MCF 10A (cell line): ENCODE data around the gene FERMT3. TPM values are rescaled to one million over a fixed set of nuclear protein-coding genes. Genes with fewer than 3 reads are reported as not detected.
A peak's percentile ranks its signal among the peaks of the same experiment; 100 is the strongest.

Experiments used
- BruUV-seq: library from RNA; stranded (reverse); fragments of 400-500 nt; replicated peaks from 2 replicates; lab custom pipeline; 2021; lab: Mats Ljungman, UMichigan
- CTCF ChIA-PET: fragments of 300-600 bp; sonication (Branson Sonifier 250); formaldehyde crosslinking; extraction: SDS; loops from one replicate; lab custom pipeline; 2021; ENCODE audit warnings: antibody characterized with exemption, inconsistent platforms; lab: Yijun Ruan, JAX
- POLR2A ChIA-PET: fragments of 300-600, 350-650 bp; sonication (Branson Sonifier 250); formaldehyde crosslinking; extraction: SDS; loops from one replicate; lab custom pipeline; 2020; ENCODE audit warnings: antibody characterized with exemption, inconsistent platforms; lab: Yijun Ruan, JAX
- DNase-seq: peaks from one replicate; pipeline ENCODE4 v3.0.0-alpha.2; 2018; ENCODE audit not compliant: unreplicated experiment
- H3K27ac Mint-ChIP-seq: one replicate; pipeline ENCODE4 v1.8.0; 2022; ENCODE audit warnings: mild to moderate bottlenecking, low read depth, mixed read lengths; ENCODE audit not compliant: unreplicated experiment
- H3K27me3 Mint-ChIP-seq: one replicate; pipeline ENCODE4 v1.8.0; 2022; ENCODE audit warnings: mixed read lengths; ENCODE audit not compliant: insufficient read depth, unreplicated experiment
- H3K36me3 Mint-ChIP-seq: one replicate; pipeline ENCODE4 v1.8.0; 2022; ENCODE audit warnings: mild to moderate bottlenecking, moderate library complexity, mixed read lengths; ENCODE audit not compliant: insufficient read depth, unreplicated experiment
- H3K4me1 Mint-ChIP-seq: one replicate; pipeline ENCODE4 v1.8.0; 2022; ENCODE audit warnings: mixed read lengths; ENCODE audit not compliant: insufficient read depth, unreplicated experiment
- H3K4me3 Mint-ChIP-seq: one replicate; pipeline ENCODE4 v1.8.0; 2022; ENCODE audit warnings: mild to moderate bottlenecking, moderate library complexity, mixed read lengths; ENCODE audit not compliant: unreplicated experiment
- H3K9me3 Mint-ChIP-seq: one replicate; pipeline ENCODE4 v1.8.0; 2022; ENCODE audit warnings: mixed read lengths; ENCODE audit not compliant: unreplicated experiment
- CTCF ChIP-seq: fragments of 200-600 bp; IDR thresholded peaks from one replicate; pipeline ENCODE4 v1.8.0; 2022; ENCODE audit warnings: antibody characterized with exemption, mild to moderate bottlenecking; ENCODE audit not compliant: unreplicated experiment
- intact Hi-C: fragments of 100-400 bp; cut with micrococcal nuclease; formaldehyde crosslinking; loops from 2 replicates; pipeline ENCODE4 v1.14.1; 2022
- total RNA-seq: library from RNA; stranded (reverse); gene quantifications from 2 replicates; pipeline ENCODE4 v1.2.3, GENCODE V29; 2022

Gene FERMT3
- total RNA-seq, 1 experiment from 2014 or later: 0.44 TPM

- Mint-ChIP-seq H3K4me1 (peaks cover 15% of the 10 kb centered on the region), H3K4me3 (no peak overlapping the region), H3K9me3 (no peaks in the 10 kb centered on the region), H3K27me3 (no peaks in the 10 kb centered on the region), H3K27ac (no peak overlapping the region), H3K36me3 (peaks cover 41% of the 10 kb centered on the region)
- POLR2A ChIA-PET: interaction anchor here (0.7 to 10.8 kb wide), 3 partner anchors 9 to 32 kb away, joined by 3 to 122 read pairs (median 73); partner anchors contain the start of genes DNAJC4, NUDT22, PPP1R14B and TRPT1
- intact Hi-C loops: no loop called here
- CTCF ChIA-PET: interaction anchor here (1.4 to 1.8 kb wide), 2 partner anchors 13 to 33 kb away, joined by 5 to 6 read pairs; partner anchors contain the start of gene PLCB3
- no TSS peak for BruUV-seq
- DNase-seq: no peak
- no peak for TF ChIP-seq CTCF
These were observed 31.6 kb downstream of the FERMT3 start for GRCh38 chr11:64238076-64238475.

GRCh38 chr11:64238999-64239398 lies 32.5 kb downstream of the FERMT3 start:
- H3K27ac Mint-ChIP-seq: no peak overlapping the region
- H3K4me3 Mint-ChIP-seq: no peak overlapping the region
- no TSS peak for BruUV-seq

GRCh38 chr11:64239662-64240434 lies 33.3 kb downstream of the FERMT3 start:
- Mint-ChIP-seq H3K4me1 (peaks cover 23% of the 10 kb centered on the region), H3K27me3 (no peaks in the 10 kb centered on the region), H3K9me3 (no peaks in the 10 kb centered on the region), H3K27ac (peak overlapping the region; percentile 98), H3K4me3 (peak overlapping the region; percentile 93), H3K36me3 (peaks cover 51% of the 10 kb centered on the region)
- intact Hi-C loops: no loop called here
- POLR2A ChIA-PET: interaction anchor here (0.7 to 10.8 kb wide), 7 partner anchors 11 to 82 kb away, joined by 3 to 122 read pairs (median 14); partner anchors contain the start of genes CATSPERZ, DNAJC4, ESRRA and NUDT22
- no TSS peak for BruUV-seq
- CTCF ChIA-PET: interaction anchor here (1.0 to 1.4 kb wide), 4 partner anchors 11 to 61 kb away, joined by 3 to 5 read pairs (median 4); partner anchors contain the start of gene PLCB3
- DNase-seq: no peak
- no peak for TF ChIP-seq CTCF

More at GRCh38 chr11:64238999-64239398, 32.5 kb downstream of the FERMT3 start:
- CTCF ChIA-PET: interaction anchor here (1.4 kb wide), 1 partner anchor 12 kb away, joined by 5 read pairs; the partner anchor contains the start of gene PLCB3
- POLR2A ChIA-PET: interaction anchor here (1.9 to 10.8 kb wide), 3 partner anchors 10 to 31 kb away, joined by 8 to 122 read pairs (median 73); partner anchors contain the start of genes DNAJC4, NUDT22, PLCB3 and TRPT1
- intact Hi-C loops: no loop called here
- DNase-seq: no peak
- Mint-ChIP-seq H3K36me3 (peaks cover 43% of the 10 kb centered on the region), H3K4me1 (peaks cover 23% of the 10 kb centered on the region), H3K9me3 (no peaks in the 10 kb centered on the region), H3K27me3 (no peaks in the 10 kb centered on the region)
- no peak for TF ChIP-seq CTCF
